Measurements from ENCODE around the gene ACSS3. TPM values are rescaled to one million over a fixed set of nuclear protein-coding genes. Genes with fewer than 3 reads are reported as not detected.
"Not testable (repeated sequence)": the region's sequence is repeated elsewhere in the genome, so short reads cannot be mapped to it uniquely, and the experiment has no call there.

Gene ACSS3
- total and polyA plus RNA-seq, 4 donors = 18.2 to 94.3 (median 32.5) TPM

DNA sequence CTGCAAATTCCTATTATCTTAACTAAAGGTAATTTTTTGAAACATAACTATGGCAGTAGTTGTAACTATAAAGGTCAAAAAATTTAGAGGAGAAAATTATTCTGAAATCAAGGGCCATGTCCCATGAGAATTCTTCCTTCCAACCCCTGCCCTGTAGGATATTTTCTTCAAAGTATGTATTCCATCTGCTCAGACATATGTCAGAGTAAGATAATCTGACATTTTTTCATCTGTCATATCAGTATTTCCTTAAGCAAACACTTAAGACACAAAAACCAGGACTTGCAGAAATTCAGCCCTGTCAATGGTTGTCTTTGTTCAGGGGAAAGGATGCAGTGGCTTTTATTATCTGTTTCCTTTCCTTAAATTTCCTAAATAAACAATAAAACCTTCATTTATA, 36.3 kb downstream of the ACSS3 start:
- Histone ChIP-seq H3K9ac (ENCODE audit: low read depth in 1 of 2, low read length in 2 of 2) (no peak overlapping the region), H3K4me3 (ENCODE audit: low read depth in 1 of 3, low read length in 3 of 3) (no peak overlapping the region), H3K36me3 (ENCODE audit: control insufficient read depth in 4 of 4, insufficient read depth in 3 of 4, low read depth in 1 of 4, low read length in 3 of 4) (no peaks in the 10 kb centered on the region), H3K27ac (ENCODE audit: low read depth in 1 of 2, low read length in 2 of 2) (no peak overlapping the region), H3K27me3 (ENCODE audit: control insufficient read depth in 4 of 4, insufficient read depth in 4 of 4, low read length in 3 of 4) (no peaks in the 10 kb centered on the region), H3K9me3 (ENCODE audit: control insufficient read depth in 4 of 4, low read length in 3 of 4) (no peaks in the 10 kb centered on the region), H3K4me1 (ENCODE audit: control insufficient read depth in 4 of 4, insufficient read depth in 4 of 4, low read length in 3 of 4) (no peaks in the 10 kb centered on the region)
- TF ChIP-seq, protein P1, sequence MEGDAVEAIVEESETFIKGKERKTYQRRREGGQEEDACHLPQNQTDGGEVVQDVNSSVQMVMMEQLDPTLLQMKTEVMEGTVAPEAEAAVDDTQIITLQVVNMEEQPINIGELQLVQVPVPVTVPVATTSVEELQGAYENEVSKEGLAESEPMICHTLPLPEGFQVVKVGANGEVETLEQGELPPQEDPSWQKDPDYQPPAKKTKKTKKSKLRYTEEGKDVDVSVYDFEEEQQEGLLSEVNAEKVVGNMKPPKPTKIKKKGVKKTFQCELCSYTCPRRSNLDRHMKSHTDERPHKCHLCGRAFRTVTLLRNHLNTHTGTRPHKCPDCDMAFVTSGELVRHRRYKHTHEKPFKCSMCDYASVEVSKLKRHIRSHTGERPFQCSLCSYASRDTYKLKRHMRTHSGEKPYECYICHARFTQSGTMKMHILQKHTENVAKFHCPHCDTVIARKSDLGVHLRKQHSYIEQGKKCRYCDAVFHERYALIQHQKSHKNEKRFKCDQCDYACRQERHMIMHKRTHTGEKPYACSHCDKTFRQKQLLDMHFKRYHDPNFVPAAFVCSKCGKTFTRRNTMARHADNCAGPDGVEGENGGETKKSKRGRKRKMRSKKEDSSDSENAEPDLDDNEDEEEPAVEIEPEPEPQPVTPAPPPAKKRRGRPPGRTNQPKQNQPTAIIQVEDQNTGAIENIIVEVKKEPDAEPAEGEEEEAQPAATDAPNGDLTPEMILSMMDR (IDR thresholded peaks at IDR 0.05; ENCODE audit: low read depth, low read length, missing input control) = no peak
- TF ChIP-seq EGR1 (IDR thresholded peaks at IDR 0.05; ENCODE audit: low read depth in 2 of 2) = no peak
- TF ChIP-seq HNF4G (IDR thresholded peaks at IDR 0.05) = no peak
- no peak for TF ChIP-seq ATF3 (IDR thresholded peaks at IDR 0.05)
- TF ChIP-seq RXRA (IDR thresholded peaks at IDR 0.05) = no peak
- TF ChIP-seq FOXA1 (IDR thresholded peaks at IDR 0.05) = no peak
- no peak for TF ChIP-seq JUND (IDR thresholded peaks at IDR 0.05)
- TF ChIP-seq NR2F2 (IDR thresholded peaks at IDR 0.05) = no peak
- no peak for TF ChIP-seq YY1 (IDR thresholded peaks at IDR 0.05)
- TF ChIP-seq REST (IDR thresholded peaks at IDR 0.05) = no peak
- TF ChIP-seq, protein P2, sequence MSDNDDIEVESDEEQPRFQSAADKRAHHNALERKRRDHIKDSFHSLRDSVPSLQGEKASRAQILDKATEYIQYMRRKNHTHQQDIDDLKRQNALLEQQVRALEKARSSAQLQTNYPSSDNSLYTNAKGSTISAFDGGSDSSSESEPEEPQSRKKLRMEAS (IDR thresholded peaks at IDR 0.05) = no peak
- TF ChIP-seq TAF1 (conservative IDR thresholded peaks at IDR 0.05) = no peak
- TF ChIP-seq GABPA (IDR thresholded peaks at IDR 0.05 in 1 of 2, conservative IDR thresholded peaks at IDR 0.05 in 1 of 2) = no peak
- DNase-seq (ENCODE audit: low spot score) = no peak

DNA sequence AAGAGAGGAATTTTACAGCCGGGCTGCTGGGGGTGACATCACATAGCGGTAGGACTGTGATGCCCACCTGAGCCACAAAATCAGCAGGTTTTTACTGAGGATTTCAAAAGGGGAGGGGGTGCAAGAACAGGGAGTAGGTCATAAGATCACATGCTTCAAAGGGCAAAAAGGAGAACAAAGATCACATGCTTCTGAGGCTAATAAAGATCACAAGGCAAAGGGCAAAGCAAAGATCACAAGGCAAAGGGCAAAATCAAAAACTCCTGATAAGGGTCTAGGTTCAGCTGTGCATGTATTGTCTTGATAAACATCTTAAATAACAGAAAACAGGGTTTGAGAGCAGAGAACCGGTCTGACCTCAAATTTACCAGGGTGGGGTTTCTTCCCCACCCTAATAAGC, 41.2 kb downstream of the ACSS3 start:
- H3K9me3 ChIP-seq (ENCODE audit: control insufficient read depth in 4 of 4, low read length in 3 of 4); H3K9ac ChIP-seq (ENCODE audit: low read depth in 1 of 2, low read length in 2 of 2); H3K27me3 ChIP-seq (ENCODE audit: control insufficient read depth in 4 of 4, insufficient read depth in 4 of 4, low read length in 3 of 4); H3K4me3 ChIP-seq (ENCODE audit: low read depth in 1 of 3, low read length in 3 of 3); DNase-seq (ENCODE audit: low spot score); H3K36me3 ChIP-seq (ENCODE audit: control insufficient read depth in 4 of 4, insufficient read depth in 3 of 4, low read depth in 1 of 4, low read length in 3 of 4); H3K27ac ChIP-seq (ENCODE audit: low read depth in 1 of 2, low read length in 2 of 2): not testable (repeated sequence)
- peaks cover 0 to 10% (median 6%) of the 10 kb centered on the region in 4 donors for H3K4me1 ChIP-seq (ENCODE audit: control insufficient read depth in 4 of 4, insufficient read depth in 4 of 4, low read length in 3 of 4)
- TF ChIP-seq HNF4A (conservative IDR thresholded peaks at IDR 0.05) = peak; percentile 24 to 69
- 76% methylated on average over 3 of the region's 3 CpGs for WGBS

DNA sequence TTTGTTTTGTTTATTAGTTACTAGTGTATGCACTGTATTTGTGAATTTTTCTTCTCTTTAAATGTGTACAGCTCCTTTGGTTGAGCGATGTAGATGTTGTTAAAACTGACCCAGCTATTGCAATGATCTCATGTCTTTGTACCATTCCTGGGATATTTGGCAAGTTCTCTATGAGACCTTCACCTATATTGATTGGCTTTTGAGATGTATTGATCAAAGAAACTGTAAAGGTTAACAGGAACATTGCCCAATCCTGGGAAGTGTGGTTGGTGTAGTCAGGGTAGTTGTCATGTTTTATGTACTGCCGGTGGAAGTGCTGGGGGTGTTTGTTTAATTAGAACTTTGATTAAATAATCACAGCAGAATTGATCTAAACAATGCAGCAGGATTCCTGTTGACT, 43.1 kb downstream of the ACSS3 start:
- 31% methylated on average over 2 of the region's 2 CpGs for WGBS
- no peak for DNase-seq (ENCODE audit: low spot score)
- H3K9ac ChIP-seq (ENCODE audit: low read depth in 1 of 2, low read length in 2 of 2) = no peak overlapping the region
- no peak overlapping the region for H3K27ac ChIP-seq (ENCODE audit: low read depth in 1 of 2, low read length in 2 of 2)
- no peaks in the 10 kb centered on the region for H3K27me3 ChIP-seq (ENCODE audit: control insufficient read depth in 4 of 4, insufficient read depth in 4 of 4, low read length in 3 of 4)
- no peaks in the 10 kb centered on the region for H3K9me3 ChIP-seq (ENCODE audit: control insufficient read depth in 4 of 4, low read length in 3 of 4)
- H3K36me3 ChIP-seq (ENCODE audit: control insufficient read depth in 4 of 4, insufficient read depth in 3 of 4, low read depth in 1 of 4, low read length in 3 of 4) = no peaks in the 10 kb centered on the region
- H3K4me1 ChIP-seq (ENCODE audit: control insufficient read depth in 4 of 4, insufficient read depth in 4 of 4, low read length in 3 of 4) = peaks cover 0 to 10% (median 6%) of the 10 kb centered on the region in 4 donors
- no peak overlapping the region for H3K4me3 ChIP-seq (ENCODE audit: low read depth in 1 of 3, low read length in 3 of 3)
- TF ChIP-seq ZBTB33 (IDR thresholded peaks at IDR 0.05) = no peak
- TF ChIP-seq RAD21 (IDR thresholded peaks at IDR 0.05) = peak in 1 of 2 donors; percentile 30
- peak; percentile 47 to 74 for TF ChIP-seq JUND (IDR thresholded peaks at IDR 0.05)
- peak; percentile 73 to 80 for TF ChIP-seq HNF4A (conservative IDR thresholded peaks at IDR 0.05)
- TF ChIP-seq FOXA1 (IDR thresholded peaks at IDR 0.05) = no peak
- TF ChIP-seq EGR1 (IDR thresholded peaks at IDR 0.05; ENCODE audit: low read depth in 2 of 2) = peak in 1 of 2 donors; percentile 25
- TF ChIP-seq REST (IDR thresholded peaks at IDR 0.05) = no peak
- peak; percentile 15 for TF ChIP-seq YY1 (IDR thresholded peaks at IDR 0.05)
- TF ChIP-seq GABPA (IDR thresholded peaks at IDR 0.05 in 1 of 2, conservative IDR thresholded peaks at IDR 0.05 in 1 of 2) = no peak
- TF ChIP-seq FOXA2 (IDR thresholded peaks at IDR 0.05) = peak; percentile 14

Data from liver (tissue), 9 donors.